ENCODE measurements around the gene ZBTB7C. TPM values are rescaled to one million over a fixed set of nuclear protein-coding genes. Genes with fewer than 3 reads are reported as not detected.

Gene ZBTB7C
- total RNA-seq, 3 donors from 2014 or later, result 5.6 to 26.5 (median 6.1) TPM

DNA sequence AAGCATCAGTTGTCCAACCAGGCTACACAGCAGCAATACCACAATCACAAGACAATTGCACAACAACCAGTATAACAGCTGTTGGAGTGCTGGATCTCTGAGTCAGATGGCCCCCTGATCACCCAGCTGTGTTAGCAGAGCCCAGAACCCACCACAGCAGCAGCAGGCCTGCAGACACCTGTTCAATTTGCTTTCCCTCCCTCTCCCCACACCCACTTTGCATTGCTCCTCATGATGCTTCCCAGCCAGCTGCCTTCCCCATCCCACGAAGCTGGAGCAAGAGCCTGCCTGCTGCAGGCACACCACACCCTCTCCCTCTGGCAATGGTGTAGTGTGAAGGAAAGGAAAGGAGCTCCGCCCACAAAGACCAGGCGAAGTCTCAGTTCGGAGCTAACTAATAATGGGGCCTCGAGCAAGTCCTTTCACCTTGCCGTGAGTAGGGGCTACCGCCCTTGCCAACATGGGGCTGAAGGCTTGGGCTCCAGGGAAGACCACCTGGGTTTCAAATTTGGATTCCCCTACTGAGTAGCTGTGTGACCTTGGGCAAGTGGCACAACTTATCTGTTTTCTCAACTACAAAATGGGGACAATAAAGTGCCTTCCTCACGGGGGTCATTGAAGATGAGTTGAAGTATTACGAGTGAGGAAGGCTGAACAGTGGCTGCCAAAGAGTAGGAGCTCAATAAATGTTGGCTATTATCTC, 19.4 kb upstream of the ZBTB7C start:
- no peaks in the 10 kb centered on the region for H3K27me3 ChIP-seq
- H3K4me3 ChIP-seq, result no peak overlapping the region
- no peak for TF ChIP-seq POLR2A (IDR thresholded peaks at IDR 0.05)
- TF ChIP-seq, protein P1, sequence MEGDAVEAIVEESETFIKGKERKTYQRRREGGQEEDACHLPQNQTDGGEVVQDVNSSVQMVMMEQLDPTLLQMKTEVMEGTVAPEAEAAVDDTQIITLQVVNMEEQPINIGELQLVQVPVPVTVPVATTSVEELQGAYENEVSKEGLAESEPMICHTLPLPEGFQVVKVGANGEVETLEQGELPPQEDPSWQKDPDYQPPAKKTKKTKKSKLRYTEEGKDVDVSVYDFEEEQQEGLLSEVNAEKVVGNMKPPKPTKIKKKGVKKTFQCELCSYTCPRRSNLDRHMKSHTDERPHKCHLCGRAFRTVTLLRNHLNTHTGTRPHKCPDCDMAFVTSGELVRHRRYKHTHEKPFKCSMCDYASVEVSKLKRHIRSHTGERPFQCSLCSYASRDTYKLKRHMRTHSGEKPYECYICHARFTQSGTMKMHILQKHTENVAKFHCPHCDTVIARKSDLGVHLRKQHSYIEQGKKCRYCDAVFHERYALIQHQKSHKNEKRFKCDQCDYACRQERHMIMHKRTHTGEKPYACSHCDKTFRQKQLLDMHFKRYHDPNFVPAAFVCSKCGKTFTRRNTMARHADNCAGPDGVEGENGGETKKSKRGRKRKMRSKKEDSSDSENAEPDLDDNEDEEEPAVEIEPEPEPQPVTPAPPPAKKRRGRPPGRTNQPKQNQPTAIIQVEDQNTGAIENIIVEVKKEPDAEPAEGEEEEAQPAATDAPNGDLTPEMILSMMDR (IDR thresholded peaks at IDR 0.05), result no peak
- no peak for TF ChIP-seq POLR2AphosphoS5 (IDR thresholded peaks at IDR 0.05)
- H3K4me1 ChIP-seq, result no peaks in the 10 kb centered on the region
- no peaks in the 10 kb centered on the region for H3K9me3 ChIP-seq
- H3K27ac ChIP-seq, result no peak overlapping the region
- H3K36me3 ChIP-seq, result no peaks in the 10 kb centered on the region
- no peak for DNase-seq (ENCODE audit: low spot score in 2 of 2)
- intact Hi-C loops (cut with DNase I; ENCODE audit: low total_unique reads), result no loop called here

GRCh38 chr18:48422947-48423378, 13.8 kb upstream of the ZBTB7C start:
- intact Hi-C loops (cut with DNase I; ENCODE audit: low total_unique reads), result no loop called here
- TF ChIP-seq POLR2A (IDR thresholded peaks at IDR 0.05) (no peak), POLR2AphosphoS5 (IDR thresholded peaks at IDR 0.05) (no peak)
- TF ChIP-seq, protein P1 (IDR thresholded peaks at IDR 0.05), result no peak
- Histone ChIP-seq H3K27ac (no peak overlapping the region), H3K36me3 (no peaks in the 10 kb centered on the region), H3K4me1 (no peaks in the 10 kb centered on the region), H3K9me3 (no peaks in the 10 kb centered on the region), H3K4me3 (no peak overlapping the region), H3K27me3 (no peaks in the 10 kb centered on the region)
- no peak for DNase-seq (ENCODE audit: low spot score in 2 of 2)

DNA sequence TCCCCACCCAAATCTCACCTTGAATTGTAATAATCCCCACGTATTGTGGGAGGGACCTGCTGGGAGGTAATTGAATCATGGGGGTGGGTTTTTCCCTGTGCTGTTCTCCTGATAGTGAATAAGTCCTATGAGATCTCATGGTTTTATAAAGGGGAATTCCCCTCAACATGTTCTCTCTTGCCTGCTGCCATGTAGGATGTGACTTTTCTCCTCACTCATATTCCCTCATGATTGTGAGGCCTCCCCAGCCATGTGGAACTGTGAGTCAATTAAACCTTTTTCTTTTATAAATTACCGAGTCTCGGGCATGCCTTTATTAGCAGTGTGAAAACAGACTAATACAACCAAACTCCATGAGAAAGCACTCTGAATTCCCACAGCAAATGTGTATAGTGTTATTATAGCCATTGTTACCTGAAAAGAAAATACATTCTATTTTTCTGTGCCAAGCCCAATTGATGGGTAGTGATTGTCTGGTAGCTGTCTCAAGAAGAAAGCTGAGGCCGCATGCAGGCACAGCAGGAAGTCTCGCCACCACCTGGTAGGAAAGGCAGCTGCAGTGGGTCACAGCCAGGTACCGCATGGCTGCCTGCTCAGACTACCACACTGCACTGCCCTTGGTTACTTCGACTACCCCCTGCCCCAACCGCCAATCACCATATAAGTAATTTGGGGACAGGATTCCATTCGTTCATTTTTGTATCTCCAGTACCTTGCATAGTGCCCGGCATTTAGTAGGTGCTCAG, 10.3 kb upstream of the ZBTB7C start:
- no peaks in the 10 kb centered on the region for H3K9me3 ChIP-seq
- intact Hi-C loops (cut with DNase I; ENCODE audit: low total_unique reads), result no loop called here
- no peaks in the 10 kb centered on the region for H3K36me3 ChIP-seq
- peak overlapping the region; percentile 2 to 7 for H3K27ac ChIP-seq
- no peak overlapping the region for H3K4me3 ChIP-seq
- H3K4me1 ChIP-seq, result no peaks in the 10 kb centered on the region
- no peak for DNase-seq (ENCODE audit: low spot score in 2 of 2)
- TF ChIP-seq POLR2AphosphoS5 (IDR thresholded peaks at IDR 0.05), result no peak
- no peak for TF ChIP-seq POLR2A (IDR thresholded peaks at IDR 0.05)
- TF ChIP-seq, protein P1 (IDR thresholded peaks at IDR 0.05), result no peak
- no peaks in the 10 kb centered on the region for H3K27me3 ChIP-seq

DNA sequence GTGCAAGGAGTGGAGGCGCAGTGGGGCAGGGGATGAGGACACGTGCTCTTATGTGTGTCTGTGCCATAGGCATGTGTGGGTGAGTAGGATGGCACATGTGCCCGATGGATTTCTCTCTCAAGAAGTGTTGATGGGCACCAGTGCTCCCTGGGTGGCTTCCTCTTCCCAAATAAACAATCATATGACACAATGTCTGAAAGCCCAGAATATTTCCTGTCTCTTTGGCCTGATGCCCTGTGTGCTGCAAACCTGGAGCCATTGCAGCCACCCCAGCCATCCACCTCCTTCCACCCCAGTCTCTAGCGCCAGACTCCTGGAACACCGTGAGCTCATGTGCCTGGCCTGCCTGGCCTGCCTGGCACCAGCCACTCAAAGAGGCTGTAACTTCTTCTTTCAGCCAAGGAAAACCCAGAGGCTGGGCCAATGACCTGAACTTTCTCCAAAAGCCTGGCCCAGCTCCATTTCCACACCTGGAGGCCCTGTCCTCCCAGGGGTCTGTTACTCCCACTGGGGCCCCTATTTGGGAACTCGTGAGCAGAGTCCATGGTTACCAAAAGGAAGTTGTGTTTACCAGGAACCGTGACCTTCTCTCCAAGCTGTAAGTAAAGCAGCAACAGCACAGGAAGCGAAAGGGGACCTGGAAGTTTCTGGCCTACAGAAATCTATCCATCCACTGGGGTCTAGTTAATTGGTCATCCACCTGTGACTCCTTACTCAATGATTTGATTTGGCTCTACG, 9.5 kb upstream of the ZBTB7C start:
- intact Hi-C loops (cut with DNase I; ENCODE audit: low total_unique reads), result no loop called here
- no peaks in the 10 kb centered on the region for H3K36me3 ChIP-seq
- no peaks in the 10 kb centered on the region for H3K4me1 ChIP-seq
- no peaks in the 10 kb centered on the region for H3K27me3 ChIP-seq
- DNase-seq (ENCODE audit: low spot score in 2 of 2), result peak in 1 of 2 donors; percentile 35
- H3K27ac ChIP-seq, result peak overlapping the region; percentile 2 to 7
- no peaks in the 10 kb centered on the region for H3K9me3 ChIP-seq
- H3K4me3 ChIP-seq, result no peak overlapping the region
- no peak for TF ChIP-seq POLR2A (IDR thresholded peaks at IDR 0.05)
- TF ChIP-seq POLR2AphosphoS5 (IDR thresholded peaks at IDR 0.05), result no peak
- TF ChIP-seq, protein P1 (IDR thresholded peaks at IDR 0.05), result no peak
